Activated T-cell treated with anti-CD3 and anti-CD28 coated beads for 4 hours (primary cell): ENCODE results near the gene PFKP.

ENCODE experiments used
- DNase-seq: peaks from one replicate; pipeline ENCODE4 v3.0.0-alpha.2; 2020

The PFKP gene

DNA sequence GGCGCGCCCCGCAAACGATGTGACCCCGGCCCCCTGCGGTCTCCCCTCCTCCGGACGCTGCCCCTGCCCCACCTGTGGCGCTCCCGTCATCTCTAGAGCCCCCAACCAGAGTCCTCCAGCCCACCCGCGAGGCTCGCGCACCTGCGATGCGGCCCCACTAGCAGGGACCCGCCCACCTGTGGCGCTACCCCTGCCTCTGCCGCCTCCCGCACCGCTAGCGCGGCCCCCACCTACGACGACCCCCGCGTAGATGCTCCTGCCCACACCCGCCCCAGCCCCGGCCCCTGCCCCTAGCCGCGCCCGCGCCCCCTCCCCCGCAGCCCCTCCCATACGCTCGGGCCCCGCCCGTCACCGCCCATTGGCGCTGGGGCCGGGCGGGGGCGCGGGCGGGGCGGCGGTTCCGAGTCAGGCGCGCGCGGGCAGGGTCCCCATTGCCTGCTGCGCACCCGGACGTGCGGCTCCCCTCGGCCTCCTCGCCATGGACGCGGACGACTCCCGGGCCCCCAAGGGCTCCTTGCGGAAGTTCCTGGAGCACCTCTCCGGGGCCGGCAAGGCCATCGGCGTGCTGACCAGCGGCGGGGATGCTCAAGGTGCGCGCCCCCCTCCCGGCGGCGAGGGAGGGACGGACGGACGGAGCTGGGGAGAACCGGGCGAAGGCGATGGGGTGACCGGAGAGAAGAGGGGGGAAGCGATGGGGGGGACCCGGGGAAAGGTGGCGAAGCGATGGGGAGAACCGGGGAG, at the start of gene PFKP:
Gene PFKP, plus strand, starts transcription at position 431 of the 741 bp plus-strand sequence. Its CDS starts 48 bp downstream, at position 479.
- DNase-seq = peak; percentile 69

DNA sequence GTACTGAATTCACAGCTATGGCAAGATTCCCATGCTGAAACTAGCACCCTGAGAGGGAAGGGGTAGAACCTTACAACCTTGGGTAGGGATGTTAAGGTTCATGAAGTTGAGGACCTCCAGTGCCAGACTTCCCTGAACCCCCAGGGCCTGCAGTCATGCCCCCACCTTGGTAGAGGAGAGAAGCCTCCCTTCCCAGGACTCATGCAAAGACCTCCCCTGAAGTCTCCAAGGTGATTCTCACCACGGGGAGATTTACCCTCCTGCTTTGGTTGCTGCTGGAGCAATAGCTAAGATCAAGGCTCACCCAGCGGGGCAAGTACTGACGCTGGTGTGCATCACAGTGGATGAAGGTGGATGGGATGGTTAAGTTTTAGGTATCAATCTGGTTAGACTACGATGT, 49.1 kb upstream of the PFKP start:
- no peak for DNase-seq

DNA sequence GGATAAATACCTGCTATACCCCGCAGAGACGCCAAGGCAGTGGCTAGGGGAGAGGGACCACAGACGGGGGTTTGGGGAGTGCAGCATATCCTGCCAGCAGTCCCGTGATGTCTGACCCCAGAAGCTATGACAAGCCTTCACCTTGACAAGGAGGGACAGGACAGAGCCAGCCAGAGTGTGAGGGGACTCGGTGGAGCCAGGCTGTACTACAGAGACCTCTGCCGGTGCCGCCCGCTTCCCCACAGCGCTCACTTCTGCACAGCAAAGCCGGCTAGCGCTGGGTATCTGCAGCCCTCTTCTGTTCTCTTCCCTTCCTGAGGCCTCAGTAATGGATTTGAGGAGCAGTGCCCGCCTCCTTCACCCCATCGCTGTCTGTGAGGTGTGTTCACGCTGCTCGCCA, 47.0 kb upstream of the PFKP start:
- DNase-seq = no peak

DNA sequence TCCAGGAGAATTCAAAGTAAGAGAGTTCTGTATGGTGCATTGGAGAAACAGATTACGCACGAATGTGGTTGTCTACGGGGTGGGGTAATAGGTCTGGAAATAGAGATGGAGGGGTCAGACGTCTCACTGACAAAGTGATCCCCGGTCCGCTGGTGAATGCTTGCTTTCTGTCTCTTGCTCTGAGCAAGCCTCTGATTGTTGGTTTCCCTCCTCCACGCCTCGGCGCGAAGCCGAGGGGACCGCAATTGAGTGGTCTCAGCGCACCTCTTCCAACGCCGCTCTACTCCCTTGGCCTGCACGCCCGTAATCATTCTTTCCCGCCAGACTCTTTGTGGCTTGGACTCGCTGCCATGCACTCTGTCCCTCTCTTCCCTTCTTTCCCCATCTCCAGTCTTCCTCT, 46.5 kb upstream of the PFKP start:
- no peak for DNase-seq

DNA sequence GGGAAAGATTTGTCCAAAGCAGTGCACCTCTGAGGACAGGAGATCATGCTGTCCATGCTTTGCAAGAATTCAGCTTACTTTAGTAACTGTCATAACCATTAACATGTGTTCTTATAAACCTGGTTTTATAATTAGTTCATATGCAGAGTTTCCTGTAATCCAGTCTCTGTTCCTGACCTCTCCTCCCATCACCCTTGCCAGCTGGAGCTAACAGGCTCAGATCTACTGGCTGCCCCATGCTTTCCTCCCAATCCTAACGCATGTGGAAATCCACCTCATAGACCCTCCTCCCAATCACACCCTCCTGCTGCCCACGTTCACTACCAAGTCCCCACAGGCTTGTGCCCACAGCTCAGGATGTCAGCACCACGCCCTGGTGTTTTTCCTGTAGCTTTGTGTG, 45.3 kb upstream of the PFKP start:
- DNase-seq = no peak

DNA sequence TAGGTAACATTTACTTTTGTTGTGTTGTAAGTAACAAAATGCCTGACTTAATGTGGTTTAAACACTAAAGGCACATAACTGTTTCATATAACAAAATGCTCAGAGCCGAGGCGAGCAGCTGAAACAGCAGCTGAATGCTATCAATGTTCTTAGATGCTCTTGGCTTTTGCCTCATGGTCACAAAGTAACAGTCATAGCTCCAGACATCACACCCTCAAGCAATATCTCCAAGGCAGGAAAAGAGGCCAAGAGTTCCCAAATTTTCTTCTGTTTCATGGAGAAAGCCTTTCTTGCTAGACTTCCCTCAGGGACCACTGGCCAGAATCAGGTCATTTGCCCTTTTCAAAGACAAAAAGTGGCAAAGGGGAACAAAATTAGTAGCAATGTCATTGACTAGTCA, 43.5 kb upstream of the PFKP start:
- DNase-seq = no peak

DNA sequence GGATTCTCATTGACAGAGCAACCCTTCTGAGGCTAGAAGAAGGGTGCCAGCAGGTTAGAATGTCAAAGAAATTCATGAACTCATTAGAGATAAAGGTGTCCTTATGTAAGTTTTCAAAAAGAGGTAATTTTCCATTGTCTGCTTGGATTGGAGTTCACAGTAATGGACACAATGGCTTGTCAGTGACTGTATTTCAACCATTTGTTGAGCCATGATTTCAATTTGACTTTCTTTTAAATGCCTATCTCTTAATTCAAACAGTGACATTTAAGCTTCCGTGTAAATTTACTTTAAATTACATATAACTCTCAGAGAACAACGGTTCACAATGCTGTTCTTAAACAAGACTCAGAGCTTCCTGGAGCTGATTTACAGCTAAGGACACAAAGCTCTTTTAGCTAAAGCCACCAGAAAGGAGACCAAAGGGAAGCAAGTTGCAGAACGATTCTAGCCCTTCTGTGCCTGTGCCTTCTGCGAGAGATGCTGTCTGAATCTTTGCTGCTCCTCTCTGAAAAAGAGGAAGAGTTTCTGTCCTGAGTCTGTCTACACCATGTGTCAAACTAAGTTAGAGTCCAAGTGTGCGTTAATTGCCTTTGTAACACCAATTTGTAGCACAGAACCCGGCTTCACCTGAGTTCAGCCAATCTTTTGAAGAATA, 42.2 kb upstream of the PFKP start:
- DNase-seq = no peak

DNA sequence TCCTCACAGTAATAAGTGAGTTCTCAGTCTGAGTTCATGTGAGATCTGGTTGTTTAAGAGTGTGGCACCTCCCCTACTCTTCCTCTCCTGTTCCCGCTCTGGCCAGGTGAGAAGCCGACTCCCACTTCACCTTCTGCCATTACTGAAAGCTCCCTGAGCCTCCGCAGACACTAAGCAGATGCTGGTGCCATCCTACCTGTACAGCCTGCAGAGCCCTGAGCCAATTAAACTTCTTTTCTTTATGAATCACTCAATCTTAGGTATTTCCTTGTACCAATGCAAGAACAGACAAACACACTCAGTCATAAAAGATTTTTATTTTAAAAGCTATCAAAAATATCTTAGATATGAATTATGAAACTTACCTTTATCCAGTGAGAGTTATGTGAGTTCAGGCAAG, 39.5 kb upstream of the PFKP start:
- DNase-seq = no peak

DNA sequence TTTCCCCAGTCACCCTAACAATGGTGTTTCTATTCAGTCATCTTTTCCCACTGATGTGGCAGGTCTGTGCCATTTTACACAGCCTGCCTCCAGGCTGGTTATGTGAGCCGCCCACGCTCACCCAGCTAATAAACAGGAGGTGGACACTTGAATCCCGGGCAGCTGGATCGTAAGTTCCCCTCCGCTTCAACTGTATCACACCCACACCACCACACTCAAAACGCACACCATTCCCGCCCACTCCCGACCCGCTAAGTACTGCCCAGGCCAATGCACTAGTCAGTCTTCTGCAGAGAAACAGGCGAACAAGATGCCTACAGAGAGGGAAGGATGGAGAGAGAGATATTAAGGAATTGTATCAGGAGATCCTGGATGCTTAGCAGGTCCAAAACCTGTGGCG, 38.9 kb upstream of the PFKP start:
- no peak for DNase-seq

DNA sequence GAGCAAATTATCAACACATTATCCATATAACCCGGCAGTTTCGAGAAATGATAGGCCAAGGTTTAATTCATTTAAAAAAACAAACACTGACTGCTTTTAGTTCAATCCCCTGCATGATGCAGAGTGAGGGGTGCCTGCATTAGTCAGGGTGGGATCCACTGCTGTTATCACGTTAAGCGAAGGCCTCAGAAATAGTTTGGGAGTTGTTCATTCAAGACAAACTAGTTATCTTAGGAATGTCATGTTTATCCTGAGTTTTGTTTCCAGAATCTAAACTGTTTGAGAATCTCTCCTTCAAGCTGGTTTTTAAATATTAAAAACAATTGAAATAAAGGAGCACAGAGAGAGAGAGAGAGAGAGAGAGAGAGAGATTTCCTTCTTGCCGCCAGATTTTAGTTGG, 36.6 kb upstream of the PFKP start:
- DNase-seq = no peak

DNA sequence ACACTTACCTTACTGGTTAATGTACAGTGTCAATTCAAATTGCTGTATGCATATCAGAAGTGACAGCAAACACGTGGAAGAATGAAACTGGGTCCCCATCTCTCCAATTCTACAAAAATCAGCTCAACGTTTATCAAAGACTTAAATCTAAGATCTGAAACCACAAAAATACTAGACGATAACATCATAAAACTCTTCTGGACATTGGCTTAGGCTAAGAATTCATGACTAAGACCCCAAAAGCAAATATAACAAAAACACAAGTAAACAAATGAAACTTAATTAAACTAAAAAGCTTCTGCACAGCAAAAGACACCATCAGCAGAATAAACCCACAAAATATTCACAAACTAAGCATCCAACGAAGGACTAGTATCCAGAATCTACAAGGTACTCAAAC, 35.9 kb upstream of the PFKP start:
- no peak for DNase-seq

DNA sequence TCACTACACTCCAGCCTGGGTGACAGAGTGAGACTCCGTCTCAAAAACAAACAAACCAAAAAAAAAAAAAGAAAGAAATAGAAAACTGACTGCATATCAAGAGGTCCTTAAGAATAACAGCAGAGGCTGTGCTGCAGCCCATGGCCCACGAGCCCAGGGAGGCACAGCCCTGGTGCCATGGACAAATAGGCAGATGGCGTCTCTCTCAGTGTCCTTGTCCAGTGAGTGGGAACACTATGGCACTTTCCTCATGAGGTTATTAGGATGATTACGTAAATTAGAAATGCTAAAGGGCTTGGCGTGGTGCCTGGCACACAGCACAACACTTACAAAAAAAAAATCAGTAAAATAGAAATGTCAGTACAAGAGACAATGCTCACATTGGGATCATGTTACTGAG, 33.4 kb upstream of the PFKP start:
- DNase-seq = no peak

DNA sequence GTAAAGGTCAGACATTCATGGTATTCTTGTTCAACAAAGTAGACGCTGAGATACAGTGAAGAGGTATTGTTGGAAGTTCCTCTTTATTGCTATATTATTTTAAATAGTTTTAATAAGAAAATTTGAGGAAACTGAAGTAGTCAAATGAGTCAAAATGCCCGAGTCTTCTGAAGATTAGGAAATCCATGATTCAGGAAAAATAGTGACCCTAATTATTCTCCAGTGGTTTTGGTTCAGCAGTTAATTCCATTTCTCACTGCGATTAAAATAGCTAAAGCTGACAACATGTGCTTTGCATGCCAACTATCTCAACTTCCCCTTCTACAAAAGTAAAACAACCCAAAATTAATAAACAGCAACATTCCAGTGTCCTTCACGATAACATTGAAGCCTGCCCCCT, 32.7 kb upstream of the PFKP start:
- DNase-seq = no peak

DNA sequence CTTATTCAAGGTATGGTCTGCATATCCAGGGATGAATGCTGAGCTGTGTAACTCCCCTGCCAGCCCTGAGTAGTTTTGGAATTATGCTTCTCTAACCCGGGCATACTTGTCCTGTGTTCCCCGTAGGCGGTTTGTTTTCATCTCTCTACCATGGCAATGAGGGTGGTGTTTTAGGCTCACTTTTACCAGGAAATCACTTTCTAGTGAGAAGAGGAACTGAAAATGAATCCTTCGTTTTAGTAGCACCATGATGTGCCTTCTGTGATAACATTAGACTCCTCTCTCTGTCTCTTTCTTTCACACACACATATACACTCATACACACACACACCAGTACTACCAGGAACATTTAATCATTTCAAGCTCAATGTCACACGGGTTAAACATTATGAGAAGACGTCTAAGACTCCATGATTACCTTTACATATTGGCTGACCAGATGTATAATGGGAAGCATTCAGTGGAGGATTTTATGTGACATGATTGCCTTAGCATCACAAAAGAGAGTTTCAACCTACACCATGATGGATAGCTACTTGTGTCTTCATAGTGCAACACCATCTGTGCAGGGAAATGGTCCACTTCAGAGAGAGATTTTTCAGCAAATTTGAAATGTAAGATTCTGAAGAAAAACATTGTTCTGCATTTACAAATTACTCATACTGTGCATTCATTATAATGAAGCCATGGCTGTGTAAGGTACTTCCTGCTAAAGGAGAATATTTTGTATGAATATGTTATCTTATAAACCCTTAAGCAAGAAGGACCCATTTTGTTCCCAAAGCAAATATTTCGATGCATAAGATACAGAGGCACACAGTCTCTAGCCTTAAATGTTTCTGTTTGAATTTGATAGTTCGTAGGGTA, 31.0 kb upstream of the PFKP start:
- DNase-seq = no peak

DNA sequence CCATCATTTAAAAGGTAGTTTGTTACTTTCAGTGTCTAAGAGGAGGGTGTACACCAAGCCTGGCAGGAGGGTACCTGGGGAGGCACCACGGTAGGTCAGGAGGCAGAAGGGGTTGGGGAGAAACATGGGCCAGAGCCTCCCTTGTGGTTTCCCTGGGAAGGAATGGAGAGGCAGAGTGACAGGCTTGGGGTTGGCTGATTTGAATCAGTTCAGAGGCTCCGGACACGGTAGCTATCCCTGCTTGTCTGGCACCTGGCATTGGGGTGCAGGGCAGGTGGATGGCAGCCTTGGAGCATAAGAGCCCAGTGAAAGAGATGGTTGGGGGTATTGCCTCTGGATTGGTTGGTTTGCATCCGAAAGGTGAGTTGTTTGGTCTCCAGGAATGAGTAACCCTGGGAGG, 30.2 kb upstream of the PFKP start:
- no peak for DNase-seq

DNA sequence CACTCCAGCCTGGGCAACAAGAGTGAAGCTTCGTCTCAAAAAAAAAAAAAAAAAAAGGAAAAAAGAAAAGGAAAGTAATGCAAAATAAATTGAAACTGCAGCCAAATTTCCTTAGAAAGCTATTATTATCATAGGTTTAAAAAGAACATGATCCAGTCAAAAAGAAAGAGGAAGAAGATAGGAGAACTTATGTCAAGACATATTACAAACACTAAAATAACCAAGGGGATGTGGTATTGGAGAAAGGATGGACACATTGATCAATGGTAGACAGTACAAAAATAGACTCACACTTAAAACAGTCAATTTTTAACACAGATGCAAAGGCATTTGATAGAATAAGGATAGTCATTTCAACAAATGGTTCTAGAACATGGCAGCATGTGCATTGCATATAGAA, 27.3 kb upstream of the PFKP start:
- DNase-seq = no peak

DNA sequence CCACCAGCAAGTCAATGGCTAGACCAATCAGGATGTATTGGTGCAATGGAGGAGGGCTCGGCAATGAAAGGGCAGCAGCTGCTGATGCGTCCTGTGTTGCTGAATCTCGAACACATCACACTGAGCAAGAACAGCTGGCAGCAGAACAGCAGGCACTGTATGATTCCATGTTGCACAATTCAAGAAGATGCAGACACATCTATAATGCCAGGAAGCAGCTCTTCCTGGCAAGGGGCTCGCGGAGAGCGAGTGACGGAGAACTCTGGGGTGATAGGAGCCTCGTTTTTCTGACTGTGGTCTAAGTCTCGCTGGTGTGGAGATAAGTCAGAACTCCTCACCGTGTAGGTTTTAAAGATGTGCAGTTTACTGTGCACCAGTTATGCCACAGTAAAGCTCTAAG, 24.8 kb upstream of the PFKP start:
- no peak for DNase-seq

DNA sequence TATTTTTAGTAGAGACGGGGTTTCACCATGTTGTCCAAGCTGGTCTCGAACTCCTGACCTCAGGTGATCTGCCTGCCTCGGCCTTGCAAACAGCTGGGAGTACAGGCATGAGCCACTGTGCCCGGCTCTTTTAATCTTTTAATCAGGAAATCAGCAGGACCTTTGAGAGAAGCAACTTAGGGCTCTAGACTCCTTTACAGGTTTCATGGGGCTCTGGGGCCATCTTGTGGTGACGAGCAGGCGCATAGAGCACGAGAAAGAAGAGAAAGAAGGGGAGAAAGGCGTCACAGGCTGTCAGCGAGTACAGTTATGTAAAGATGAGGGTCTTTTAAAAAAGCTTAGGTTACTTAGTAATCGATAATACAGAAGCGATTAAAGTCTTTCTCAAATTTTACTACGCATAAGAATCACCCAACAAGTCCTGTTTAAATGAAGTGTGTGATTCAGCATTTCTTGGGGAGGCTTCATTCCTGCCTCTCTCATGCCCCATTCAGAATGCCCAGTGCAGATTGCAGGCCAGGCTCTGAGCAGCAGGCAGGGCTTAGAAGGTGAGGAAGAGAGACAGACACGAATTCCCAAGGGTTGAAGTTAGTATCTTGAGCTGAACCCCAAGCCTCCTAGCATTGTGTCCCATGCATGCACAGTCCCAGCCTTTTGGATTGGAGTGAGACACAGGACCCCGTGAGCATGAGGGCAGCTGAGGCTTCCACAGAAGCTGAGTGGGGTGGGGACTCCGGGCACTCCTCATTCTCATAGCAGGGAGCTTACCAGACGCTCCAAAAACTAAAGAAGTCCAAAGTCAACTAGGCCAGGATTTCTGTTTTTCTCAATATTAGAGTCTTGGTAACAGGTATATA, 23.6 kb upstream of the PFKP start:
- DNase-seq = peak; percentile 21

DNA sequence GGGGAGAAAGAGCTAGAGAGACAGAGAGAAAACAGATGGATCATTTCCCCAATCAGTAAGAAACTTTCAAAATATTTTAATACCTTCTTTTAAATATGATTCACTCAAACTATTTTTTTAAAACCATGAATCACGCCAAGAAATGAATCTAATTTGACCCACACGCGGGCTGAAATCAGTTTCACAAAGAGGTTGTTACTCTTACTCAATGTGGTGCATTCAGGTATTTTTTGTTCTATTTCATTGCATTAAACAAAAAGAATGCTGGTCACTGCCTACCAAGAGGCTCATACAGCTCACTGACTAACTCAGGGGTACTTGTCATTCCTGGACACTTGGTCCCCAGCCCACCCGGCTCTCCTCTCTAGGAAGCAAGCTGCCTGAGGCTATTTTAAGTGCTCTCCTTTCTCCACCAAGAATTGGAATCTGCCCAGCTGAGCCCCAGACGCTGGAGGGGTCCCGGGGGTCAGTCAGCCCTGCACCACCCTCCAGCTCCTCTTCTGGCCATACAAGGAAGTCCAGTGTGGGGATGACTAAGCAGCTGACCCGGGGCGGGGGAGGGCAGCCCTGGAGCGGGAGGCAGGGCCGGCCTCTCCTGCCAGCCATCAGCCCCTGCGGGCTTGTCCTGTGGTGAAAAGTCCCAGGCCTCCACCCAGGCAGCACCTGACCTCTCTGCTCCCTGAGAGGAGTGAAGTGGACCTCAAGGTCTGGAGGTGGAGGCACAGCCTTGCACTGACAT, 21.7 kb upstream of the PFKP start:
- DNase-seq = no peak

DNA sequence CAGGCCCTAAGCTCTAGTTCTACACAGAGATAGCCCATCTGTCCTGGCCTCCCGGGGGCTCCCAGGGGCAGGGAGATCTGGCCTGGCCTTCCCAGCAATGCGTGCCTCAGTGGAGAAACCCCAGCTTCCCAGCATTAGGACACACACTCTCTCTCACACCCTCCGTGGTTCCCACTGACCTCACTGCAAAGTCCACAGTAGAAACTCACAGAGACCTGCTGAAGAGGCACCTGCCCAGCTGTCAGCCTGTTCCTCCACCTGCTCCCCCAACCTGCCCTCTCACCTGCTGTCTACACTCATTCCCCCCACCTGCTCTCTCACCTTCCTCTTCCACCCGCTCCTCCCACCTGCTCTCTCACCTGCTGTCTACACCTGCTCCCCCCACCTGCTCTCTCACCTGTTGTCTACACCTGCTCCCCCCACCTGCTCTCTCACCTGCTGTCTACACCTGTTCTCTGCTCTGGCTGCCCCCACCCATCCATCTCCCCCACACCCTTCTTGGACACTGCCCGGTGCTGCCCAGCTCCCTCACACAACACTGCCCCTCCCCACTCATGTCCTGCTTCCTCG, 21.1 kb upstream of the PFKP start:
- no peak for DNase-seq

DNA sequence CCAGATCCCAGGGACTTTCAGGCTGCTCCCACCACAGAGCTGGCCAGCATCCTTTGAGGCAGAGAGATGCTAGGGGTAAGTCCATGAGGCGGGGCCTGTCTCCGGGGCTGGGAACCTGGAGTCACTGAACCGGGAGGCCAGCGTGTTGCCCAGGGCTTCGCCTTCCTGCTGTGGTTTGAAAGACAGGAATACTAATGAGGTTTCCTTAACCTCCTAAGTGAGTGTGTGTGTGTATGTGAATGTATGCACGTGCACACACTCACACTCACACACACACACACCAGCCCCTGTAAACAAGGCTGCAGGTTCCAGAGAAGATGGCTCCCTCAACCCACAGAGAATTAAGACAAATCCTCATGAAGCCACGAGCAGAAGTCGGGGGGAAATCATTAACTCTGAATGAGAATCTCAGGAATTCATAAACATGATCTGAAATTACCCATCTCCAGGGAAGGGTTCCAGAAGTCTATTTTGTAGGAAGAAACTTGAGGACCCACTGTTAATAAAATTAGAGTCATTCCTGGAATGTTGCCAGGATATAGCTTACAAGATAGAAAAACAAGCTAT, 20.3 kb upstream of the PFKP start:
- no peak for DNase-seq

DNA sequence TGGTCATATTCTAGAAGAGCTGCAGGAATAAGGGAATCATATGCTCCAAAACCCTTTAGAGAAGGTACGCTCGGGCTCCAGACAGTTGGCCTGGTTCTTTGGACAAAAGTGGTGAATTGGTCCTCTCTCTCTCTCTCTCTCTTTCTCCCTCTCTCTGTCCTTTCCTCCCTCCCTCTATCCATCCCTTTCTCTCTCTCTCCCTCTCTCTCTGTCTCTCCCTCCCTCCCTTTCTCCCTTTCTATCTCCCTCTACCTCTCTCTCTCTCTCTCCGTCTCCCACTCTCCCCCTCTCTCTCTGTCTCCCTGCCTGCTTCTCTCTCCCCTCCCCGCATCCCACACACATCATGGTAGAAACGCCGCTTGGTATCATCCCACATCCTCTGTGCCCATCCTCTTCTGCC, 19.8 kb upstream of the PFKP start:
- no peak for DNase-seq
